Mucosa of descending colon (tissue), 3 donors: ENCODE measurements around the gene KRR1. TPM values are rescaled to one million over a fixed set of nuclear protein-coding genes. Genes with fewer than 3 reads are reported as not detected.

Experiments used
- ATAC-seq: fragments of 200-7000 bp; cut with Tn5 transposase; one replicate; pipeline ENCODE4 v1.9.1; 2020; ENCODE audit warnings: mild to moderate bottlenecking, moderate library complexity
- DNase-seq, 3 donors: peaks; one replicate each; pipeline ENCODE4 v3.0.0-alpha.2; 2020
- H3K36me3 ChIP-seq: fragments of 200-600 bp; one replicate; pipeline ENCODE4 v1.8.0; 2021; ENCODE audit warnings: low read depth, mild to moderate bottlenecking
- H3K4me1 ChIP-seq: fragments of 200-600 bp; one replicate; pipeline ENCODE4 v1.8.0; 2021; ENCODE audit warnings: low read depth, mild to moderate bottlenecking
- H3K4me3 ChIP-seq: fragments of 200-600 bp; one replicate; pipeline ENCODE4 v1.8.0; 2021; ENCODE audit warnings: mild to moderate bottlenecking
- H3K9me3 ChIP-seq: fragments of 200-600 bp; one replicate; pipeline ENCODE4 v1.8.0; 2021; ENCODE audit warnings: mild to moderate bottlenecking
- CTCF ChIP-seq: fragments of 200-600 bp; IDR thresholded peaks from one replicate; pipeline ENCODE4 v1.8.0; 2022; ENCODE audit warnings: antibody characterized with exemption, mild to moderate bottlenecking
- intact Hi-C, 2 donors: fragments of 100-400 bp; cut with DNase I in 1 of 2; cut with micrococcal nuclease in 1 of 2; formaldehyde crosslinking; loops; one replicate each; pipeline versions ENCODE4 v1.11.0 to v1.11.1; 2022; cut with DNase I, micrococcal nuclease
- total RNA-seq, 3 donors: library from RNA; stranded (reverse); fragmentation: NEBNext Ultra II Directional in 2 of 3; extraction: Animal tissue kit (Norgen Biotek cat#: 25700) in 2 of 3; gene quantifications; one replicate each; pipeline versions ENCODE4 v1.2.1 to v1.2.4, GENCODE V29; 2021 to 2023
- donor health status: DM: no; HTN: no; CAD: no; lungs with moderate emphysema.
- donor health status: DM: no; HTN: no; CAD: no.
- donor health status: DM: no; HTN: yes; CAD: no.

Gene KRR1
- total RNA-seq, 3 donors from 2014 or later, result 34.1 to 48.5 (median 34.8) TPM

GRCh38 chr12:75553836-75554555 lies 42.6 kb upstream of the KRR1 start:
- Histone ChIP-seq H3K4me1 (no peaks in the 10 kb centered on the region), H3K36me3 (no peaks in the 10 kb centered on the region), H3K9me3 (no peaks in the 10 kb centered on the region), H3K4me3 (no peak overlapping the region)
- intact Hi-C loops, result no loop called here
- no peak for TF ChIP-seq CTCF
- ATAC-seq, result no peak
- no peak for DNase-seq

- Histone ChIP-seq H3K9me3 (no peaks in the 10 kb centered on the region), H3K4me3 (no peak overlapping the region), H3K36me3 (no peaks in the 10 kb centered on the region), H3K4me1 (no peaks in the 10 kb centered on the region)
- DNase-seq, result no peak
- no peak for ATAC-seq
- intact Hi-C loops, result no loop called here
- TF ChIP-seq CTCF, result no peak
Observed at GRCh38 chr12:75553398-75553797, 42.0 kb upstream of the KRR1 start.

GRCh38 chr12:75551477-75551876 lies 40.1 kb upstream of the KRR1 start:
- intact Hi-C loops, result no loop called here
- Histone ChIP-seq H3K36me3 (no peaks in the 10 kb centered on the region), H3K4me1 (no peaks in the 10 kb centered on the region), H3K4me3 (no peak overlapping the region), H3K9me3 (no peaks in the 10 kb centered on the region)
- no peak for DNase-seq
- ATAC-seq, result no peak
- TF ChIP-seq CTCF, result no peak

- Histone ChIP-seq H3K36me3 (no peaks in the 10 kb centered on the region), H3K4me3 (no peak overlapping the region), H3K9me3 (no peaks in the 10 kb centered on the region), H3K4me1 (no peaks in the 10 kb centered on the region)
- no peak for ATAC-seq
- DNase-seq, result peak in 1 of 3 donors; percentile 9
- TF ChIP-seq CTCF, result no peak
- intact Hi-C loops, result no loop called here
Observed at GRCh38 chr12:75550401-75551240, 39.2 kb upstream of the KRR1 start.

- no peak overlapping the region for H3K4me3 ChIP-seq
- no peaks in the 10 kb centered on the region for H3K9me3 ChIP-seq
- DNase-seq, result no peak
- no peak for ATAC-seq
- intact Hi-C loops, result no loop called here
- H3K4me1 ChIP-seq, result no peaks in the 10 kb centered on the region
- H3K36me3 ChIP-seq, result no peaks in the 10 kb centered on the region
- TF ChIP-seq CTCF, result no peak
Observed at GRCh38 chr12:75549989-75550388, 38.6 kb upstream of the KRR1 start.
